H7 (cell line): ENCODE results near the gene DUSP15. TPM values are rescaled to one million over a fixed set of nuclear protein-coding genes. Genes with fewer than 3 reads are reported as not detected.
"Not testable (repeated sequence)": the region's sequence is repeated elsewhere in the genome, so short reads cannot be mapped to it uniquely, and the experiment has no call there.

Source experiments
- DNase-seq: peaks from one replicate; pipeline ENCODE4 v3.0.0; 2012
- H3K27me3 ChIP-seq: 2 replicates; pipeline ENCODE4 v1.6.0; 2011; ENCODE audit warnings: mild to moderate bottlenecking, low read length; ENCODE audit not compliant: control insufficient read depth, insufficient read depth
- H3K36me3 ChIP-seq: replicated peaks from 2 replicates; pipeline ENCODE4 v1.5.1; 2011; ENCODE audit warnings: low read length; ENCODE audit not compliant: control insufficient read depth, insufficient read depth
- H3K4me3 ChIP-seq: 2 replicates; pipeline ENCODE4 v1.5.1; 2011; ENCODE audit warnings: low read depth, mild to moderate bottlenecking, control low read depth, low read length, moderate library complexity; ENCODE audit not compliant: insufficient read depth
- total RNA-seq: library from RNA; depleted of rRNA; stranded (reverse); fragments of >200 nt; shearing (Covaris generic); gene quantifications from 2 replicates; pipeline ENCODE4 v1.2.3, GENCODE V29; 2014; rRNA removed

Gene DUSP15
- total RNA-seq, result 1.5 and 2.5 TPM in 2 replicates

- peaks cover 33% of the 10 kb centered on the region for H3K27me3 ChIP-seq
- DNase-seq, result peak; percentile 93
- no peaks in the 10 kb centered on the region for H3K36me3 ChIP-seq
- peak within 1 kb of the TSS; percentile 61 for H3K4me3 ChIP-seq
Measured at GRCh38 chr20:31869942-31870725, at the start of gene DUSP15, which contains the start of gene TTLL9. Gene DUSP15 (minus strand): TSS chr20:31870527. CDS start chr20:31870337, 190 bp downstream. Gene TTLL9 (plus strand): TSS chr20:31870634. CDS start chr20:31871127, 493 bp downstream.

GRCh38 chr20:31919410-31920155 is 49.3 kb upstream of the DUSP15 start:
- Histone ChIP-seq H3K36me3 (no peaks in the 10 kb centered on the region), H3K27me3 (no peaks in the 10 kb centered on the region), H3K4me3 (no peak overlapping the region)
- DNase-seq, result peak; percentile 69

GRCh38 chr20:31918466-31919105 is 48.3 kb upstream of the DUSP15 start:
- no peak for DNase-seq
- no peaks in the 10 kb centered on the region for H3K27me3 ChIP-seq
- no peaks in the 10 kb centered on the region for H3K36me3 ChIP-seq
- no peak overlapping the region for H3K4me3 ChIP-seq

- H3K4me3 ChIP-seq, H3K36me3 ChIP-seq, DNase-seq, H3K27me3 ChIP-seq: not testable (repeated sequence)
Measured at GRCh38 chr20:31917962-31918412, 47.7 kb upstream of the DUSP15 start.

DNA sequence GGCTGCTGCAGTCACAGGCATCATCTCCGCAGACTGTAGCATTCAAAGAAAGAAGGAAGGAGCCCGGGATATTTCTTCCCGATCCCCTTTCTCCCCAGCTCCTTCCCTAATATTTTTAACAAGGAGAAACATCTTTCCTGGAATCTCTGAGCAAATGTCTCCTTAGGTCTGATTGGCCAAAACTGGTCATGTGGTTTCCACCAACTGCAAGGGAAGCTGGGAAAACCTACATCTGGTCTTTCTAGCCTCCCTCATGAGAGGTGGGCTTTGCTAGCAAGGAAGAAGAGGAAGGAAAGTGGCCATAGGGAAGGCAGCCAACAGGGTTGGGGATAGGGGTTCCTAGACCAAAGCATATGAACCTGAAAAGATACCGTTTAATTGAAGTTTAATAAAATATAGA is 46.4 kb upstream of the DUSP15 start:
- Histone ChIP-seq H3K4me3 (no peak overlapping the region), H3K36me3 (no peaks in the 10 kb centered on the region), H3K27me3 (no peaks in the 10 kb centered on the region)
- no peak for DNase-seq

GRCh38 chr20:31915491-31916280 is 45.4 kb upstream of the DUSP15 start:
- no peaks in the 10 kb centered on the region for H3K27me3 ChIP-seq
- H3K4me3 ChIP-seq, result no peak overlapping the region
- no peaks in the 10 kb centered on the region for H3K36me3 ChIP-seq
- DNase-seq, result no peak

DNA sequence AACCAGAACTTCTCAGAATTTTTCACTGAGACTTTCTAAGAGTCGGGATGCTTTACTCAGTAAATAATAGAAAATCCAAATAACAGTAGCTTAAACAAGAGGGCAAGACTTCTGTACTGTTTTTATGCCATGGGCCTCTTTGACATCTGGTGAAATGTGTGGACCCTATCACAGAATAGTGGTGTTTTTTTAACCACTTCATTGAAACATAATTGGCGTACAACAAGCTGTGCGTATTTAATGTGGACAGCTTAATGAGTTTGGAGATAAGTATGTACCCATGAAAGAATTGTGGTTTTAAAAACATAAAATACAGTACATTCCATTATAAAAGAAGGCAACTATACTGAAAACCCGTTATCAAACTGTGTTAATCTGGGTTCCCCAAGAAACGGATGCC is 43.8 kb upstream of the DUSP15 start:
- no peaks in the 10 kb centered on the region for H3K36me3 ChIP-seq
- DNase-seq, result no peak
- no peak overlapping the region for H3K4me3 ChIP-seq
- no peaks in the 10 kb centered on the region for H3K27me3 ChIP-seq

- no peak overlapping the region for H3K4me3 ChIP-seq
- no peaks in the 10 kb centered on the region for H3K36me3 ChIP-seq
- no peak for DNase-seq
- H3K27me3 ChIP-seq, result no peaks in the 10 kb centered on the region
Measured at GRCh38 chr20:31913431-31914157, 43.3 kb upstream of the DUSP15 start.

GRCh38 chr20:31910071-31910803 is 39.9 kb upstream of the DUSP15 start:
- no peaks in the 10 kb centered on the region for H3K27me3 ChIP-seq
- H3K36me3 ChIP-seq, result no peaks in the 10 kb centered on the region
- H3K4me3 ChIP-seq, result no peak overlapping the region
- DNase-seq, result no peak

DNA sequence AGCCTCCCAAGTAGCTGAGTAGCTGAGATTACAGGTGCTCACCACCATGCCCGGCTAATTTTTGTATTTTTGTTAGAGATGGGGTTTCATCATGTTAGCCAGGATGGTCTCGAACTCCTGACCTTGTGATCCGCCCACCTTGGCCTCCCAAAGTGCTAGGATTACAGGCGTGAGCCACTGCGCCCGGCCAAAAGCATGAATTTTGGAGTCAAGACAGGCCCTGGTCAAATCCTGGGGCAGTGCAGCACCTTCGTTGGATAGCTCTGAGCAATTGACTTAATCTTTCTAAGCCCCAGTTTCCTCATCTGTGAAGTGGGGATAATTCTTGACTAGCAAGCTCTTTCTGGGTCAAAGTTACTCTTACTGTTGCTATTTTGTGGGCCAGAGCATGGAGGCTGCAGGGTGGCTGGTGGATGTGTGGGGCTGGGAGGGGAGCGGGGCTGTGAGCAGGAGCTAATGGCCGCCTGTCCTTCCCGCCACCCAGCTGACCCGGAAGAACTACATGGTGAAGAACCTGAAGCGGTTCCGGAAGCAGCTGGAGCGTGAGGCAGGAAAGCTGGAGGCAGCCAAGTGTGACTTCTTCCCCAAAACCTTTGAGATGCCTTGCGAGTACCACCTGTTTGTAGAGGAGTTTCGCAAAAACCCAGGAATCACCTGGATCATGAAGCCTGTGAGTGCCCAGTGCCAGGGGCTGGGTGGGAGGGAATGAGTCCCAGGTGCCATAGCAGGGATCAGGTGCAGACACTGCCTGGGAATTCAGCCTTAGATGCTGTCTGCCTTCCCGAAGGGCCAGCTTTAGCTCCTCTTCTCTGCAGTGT is 39.1 kb upstream of the DUSP15 start:
- no peaks in the 10 kb centered on the region for H3K27me3 ChIP-seq
- H3K4me3 ChIP-seq, result no peak overlapping the region
- no peaks in the 10 kb centered on the region for H3K36me3 ChIP-seq
- peak; percentile 40 for DNase-seq

- Histone ChIP-seq H3K36me3 (no peaks in the 10 kb centered on the region), H3K27me3 (no peaks in the 10 kb centered on the region), H3K4me3 (no peak overlapping the region)
- DNase-seq, result no peak
Measured at GRCh38 chr20:31908424-31908823, 38.1 kb upstream of the DUSP15 start.

DNA sequence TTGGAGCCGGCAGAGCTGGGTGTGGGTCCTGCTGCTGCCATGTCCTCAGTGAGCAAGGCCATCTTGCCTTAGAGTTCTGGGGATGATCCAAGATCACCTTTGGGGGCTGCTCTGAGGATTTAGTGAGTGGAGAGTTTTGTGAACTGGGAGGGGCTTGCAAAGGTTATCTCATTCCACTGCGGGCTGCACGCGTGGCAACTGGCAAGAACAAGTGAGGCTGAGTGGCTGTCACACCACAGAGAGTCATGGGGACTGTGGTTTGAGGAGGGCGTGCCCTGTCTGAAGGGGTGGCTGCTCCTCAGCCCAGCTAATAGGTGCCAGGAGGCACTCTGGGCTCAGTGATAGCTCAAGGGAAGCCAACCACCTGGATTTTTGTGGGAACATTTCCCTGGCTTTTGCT is 37.7 kb upstream of the DUSP15 start:
- DNase-seq, result no peak
- Histone ChIP-seq H3K27me3 (no peaks in the 10 kb centered on the region), H3K4me3 (no peak overlapping the region), H3K36me3 (no peaks in the 10 kb centered on the region)
